Right kidney (tissue), 1 donor: Measurements from ENCODE around the gene CHST11.
"Not testable (repeated sequence)": the region's sequence is repeated elsewhere in the genome, so short reads cannot be mapped to it uniquely, and the experiment has no call there.

Experiments
- DNase-seq: peaks from one replicate; pipeline ENCODE4 v3.0.0-alpha.2; 2016

The CHST11 gene

GRCh38 chr12:104565606-104566243 is 109.0 kb downstream of the CHST11 start:
- no peak for DNase-seq

- DNase-seq: no peak
These were observed 109.7 kb downstream of the CHST11 start for GRCh38 chr12:104566244-104566993.

- DNase-seq: no peak
These were observed 111.2 kb downstream of the CHST11 start for GRCh38 chr12:104567832-104568486.

GRCh38 chr12:104568487-104568868 is 111.7 kb downstream of the CHST11 start:
- DNase-seq: no peak

GRCh38 chr12:104568935-104569334 is 112.2 kb downstream of the CHST11 start:
- DNase-seq: no peak

- DNase-seq: no peak
These were observed 112.8 kb downstream of the CHST11 start for GRCh38 chr12:104569346-104570173.

GRCh38 chr12:104570174-104570907 is 113.6 kb downstream of the CHST11 start:
- no peak for DNase-seq

GRCh38 chr12:104571328-104571727 is 114.6 kb downstream of the CHST11 start:
- no peak for DNase-seq

- not testable (repeated sequence) for DNase-seq
These were observed 117.6 kb downstream of the CHST11 start for GRCh38 chr12:104574353-104574752.

- not testable (repeated sequence) for DNase-seq
These were observed 118.0 kb downstream of the CHST11 start for GRCh38 chr12:104574758-104575157.

- DNase-seq: no peak
These were observed 118.9 kb downstream of the CHST11 start for GRCh38 chr12:104575442-104576186.

GRCh38 chr12:104576187-104576778 is 119.5 kb downstream of the CHST11 start:
- no peak for DNase-seq

GRCh38 chr12:104576980-104577580 is 120.3 kb downstream of the CHST11 start:
- no peak for DNase-seq

- no peak for DNase-seq
These were observed 120.8 kb downstream of the CHST11 start for GRCh38 chr12:104577581-104577981.

- DNase-seq: no peak
These were observed 121.7 kb downstream of the CHST11 start for GRCh38 chr12:104578453-104578852.

GRCh38 chr12:104579718-104580495 is 123.2 kb downstream of the CHST11 start:
- DNase-seq: no peak

GRCh38 chr12:104581005-104581570 is 124.3 kb downstream of the CHST11 start:
- DNase-seq: no peak

GRCh38 chr12:104582739-104583138 is 126.0 kb downstream of the CHST11 start:
- DNase-seq: no peak

GRCh38 chr12:104583301-104583700 is 126.6 kb downstream of the CHST11 start:
- DNase-seq: no peak
